ENCODE data around the gene JPH3. TPM values are rescaled to one million over a fixed set of nuclear protein-coding genes. Genes with fewer than 3 reads are reported as not detected.

JPH3 gene
- polyA plus RNA-seq, 1 experiment = not detected

DNA sequence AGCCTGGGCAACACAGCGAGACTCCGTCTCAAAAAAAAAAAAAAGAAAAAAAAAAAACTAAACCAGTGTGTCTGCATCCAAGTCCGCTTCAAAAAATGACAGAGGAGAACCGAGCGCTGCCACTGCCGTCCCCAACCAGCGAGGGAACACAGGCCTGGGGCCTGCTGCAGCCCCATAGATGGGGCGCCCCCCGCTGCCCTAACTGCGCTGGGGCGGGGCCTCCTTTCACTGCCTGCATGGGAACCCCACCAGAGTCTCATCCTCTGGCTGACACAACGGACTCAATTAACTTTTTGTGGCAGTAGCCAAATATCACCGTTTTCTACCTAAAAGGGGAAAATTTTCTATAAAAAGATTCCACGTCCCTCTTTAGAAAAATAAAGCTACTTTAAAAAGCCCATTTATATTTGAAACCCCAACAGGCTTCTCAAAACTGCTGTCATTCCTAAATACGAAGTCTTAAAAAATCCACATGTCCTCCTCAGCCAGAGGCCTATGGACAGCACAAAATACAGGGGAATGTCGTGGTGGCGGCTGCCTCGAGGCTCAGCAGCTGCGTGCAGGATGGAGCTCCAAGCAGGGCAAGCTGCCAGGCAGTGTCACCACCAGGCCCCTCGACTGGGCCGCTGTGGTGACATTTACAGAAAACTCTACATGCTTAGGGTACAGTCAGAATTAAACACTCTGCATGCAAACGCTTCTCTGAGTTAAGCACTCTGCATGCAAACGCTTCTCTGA is 133.1 kb downstream of the JPH3 start:
- Histone ChIP-seq H3K27me3 (ENCODE audit: control insufficient read depth, insufficient read depth, low read length) (no peaks in the 10 kb centered on the region), H3K36me3 (ENCODE audit: control insufficient read depth, insufficient read depth, low read length) (peaks cover 3% of the 10 kb centered on the region), H3K4me3 (ENCODE audit: low read depth, low read length) (no peak overlapping the region)
- DNase-seq (ENCODE audit: low read depth) = no peak
- ChIA-PET CTCF (interaction anchor here (0.7 to 1.5 kb wide), 3 partner anchors 12 to 33 kb away, joined by 3 read pairs; no protein-coding TSS in a partner anchor), POLR2A (no interaction called here)
- TF ChIP-seq, protein P1, sequence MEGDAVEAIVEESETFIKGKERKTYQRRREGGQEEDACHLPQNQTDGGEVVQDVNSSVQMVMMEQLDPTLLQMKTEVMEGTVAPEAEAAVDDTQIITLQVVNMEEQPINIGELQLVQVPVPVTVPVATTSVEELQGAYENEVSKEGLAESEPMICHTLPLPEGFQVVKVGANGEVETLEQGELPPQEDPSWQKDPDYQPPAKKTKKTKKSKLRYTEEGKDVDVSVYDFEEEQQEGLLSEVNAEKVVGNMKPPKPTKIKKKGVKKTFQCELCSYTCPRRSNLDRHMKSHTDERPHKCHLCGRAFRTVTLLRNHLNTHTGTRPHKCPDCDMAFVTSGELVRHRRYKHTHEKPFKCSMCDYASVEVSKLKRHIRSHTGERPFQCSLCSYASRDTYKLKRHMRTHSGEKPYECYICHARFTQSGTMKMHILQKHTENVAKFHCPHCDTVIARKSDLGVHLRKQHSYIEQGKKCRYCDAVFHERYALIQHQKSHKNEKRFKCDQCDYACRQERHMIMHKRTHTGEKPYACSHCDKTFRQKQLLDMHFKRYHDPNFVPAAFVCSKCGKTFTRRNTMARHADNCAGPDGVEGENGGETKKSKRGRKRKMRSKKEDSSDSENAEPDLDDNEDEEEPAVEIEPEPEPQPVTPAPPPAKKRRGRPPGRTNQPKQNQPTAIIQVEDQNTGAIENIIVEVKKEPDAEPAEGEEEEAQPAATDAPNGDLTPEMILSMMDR (IDR thresholded peaks at IDR 0.05; ENCODE audit: insufficient read depth, low read depth, low read length) = no peak

DNA sequence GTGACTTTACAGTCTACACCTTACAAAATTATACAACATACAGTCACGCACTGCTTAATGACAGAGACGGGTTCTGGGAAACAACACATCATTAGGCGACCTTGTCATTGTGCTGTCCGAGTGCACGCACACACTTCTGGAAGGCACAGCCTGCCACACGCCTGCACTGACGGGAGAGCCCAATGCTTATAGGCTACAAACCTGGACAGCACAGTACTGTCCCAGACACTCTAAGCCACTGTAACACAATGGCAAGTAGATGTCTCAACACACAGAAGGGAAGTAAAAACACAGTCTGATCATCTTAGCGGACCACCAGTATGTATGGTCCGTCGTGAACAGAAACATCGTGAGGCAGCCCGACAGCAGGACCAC is 133.7 kb downstream of the JPH3 start:
- POLR2A ChIA-PET = no interaction called here
- CTCF ChIA-PET = interaction anchor here (1.1 kb wide), 1 partner anchor 33 kb away, joined by 3 read pairs; no protein-coding TSS in a partner anchor
- Histone ChIP-seq H3K27me3 (ENCODE audit: control insufficient read depth, insufficient read depth, low read length) (no peaks in the 10 kb centered on the region), H3K36me3 (ENCODE audit: control insufficient read depth, insufficient read depth, low read length) (peaks cover 3% of the 10 kb centered on the region), H3K4me3 (ENCODE audit: low read depth, low read length) (no peak overlapping the region)
- DNase-seq (ENCODE audit: low read depth) = no peak
- TF ChIP-seq, protein P1 (IDR thresholded peaks at IDR 0.05; ENCODE audit: insufficient read depth, low read depth, low read length) = no peak

DNA sequence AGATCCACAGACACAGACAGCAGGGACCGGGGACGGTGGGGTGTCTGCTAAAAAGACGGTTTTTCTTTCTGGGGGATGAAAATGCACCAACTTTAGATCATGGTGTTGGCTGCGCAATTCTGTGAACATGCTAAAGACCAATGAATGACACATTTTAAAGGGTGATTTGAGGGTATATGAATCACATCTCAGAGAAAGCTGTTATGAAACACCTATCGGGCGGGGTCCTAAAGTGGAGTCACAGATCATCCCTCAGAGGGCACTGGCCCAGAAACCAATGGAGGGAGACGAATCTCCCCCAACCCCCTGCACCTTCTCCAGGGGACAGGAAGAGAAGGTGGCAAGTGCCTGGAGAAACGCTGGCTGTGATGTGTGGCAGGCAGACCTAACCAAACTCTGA is 137.5 kb downstream of the JPH3 start:
- POLR2A ChIA-PET = no interaction called here
- no peak overlapping the region for H3K4me3 ChIP-seq (ENCODE audit: low read depth, low read length)
- no peaks in the 10 kb centered on the region for H3K27me3 ChIP-seq (ENCODE audit: control insufficient read depth, insufficient read depth, low read length)
- CTCF ChIA-PET = no interaction called here
- DNase-seq (ENCODE audit: low read depth) = no peak
- peaks cover 3% of the 10 kb centered on the region for H3K36me3 ChIP-seq (ENCODE audit: control insufficient read depth, insufficient read depth, low read length)
- TF ChIP-seq, protein P1 (IDR thresholded peaks at IDR 0.05; ENCODE audit: insufficient read depth, low read depth, low read length) = no peak

DNA sequence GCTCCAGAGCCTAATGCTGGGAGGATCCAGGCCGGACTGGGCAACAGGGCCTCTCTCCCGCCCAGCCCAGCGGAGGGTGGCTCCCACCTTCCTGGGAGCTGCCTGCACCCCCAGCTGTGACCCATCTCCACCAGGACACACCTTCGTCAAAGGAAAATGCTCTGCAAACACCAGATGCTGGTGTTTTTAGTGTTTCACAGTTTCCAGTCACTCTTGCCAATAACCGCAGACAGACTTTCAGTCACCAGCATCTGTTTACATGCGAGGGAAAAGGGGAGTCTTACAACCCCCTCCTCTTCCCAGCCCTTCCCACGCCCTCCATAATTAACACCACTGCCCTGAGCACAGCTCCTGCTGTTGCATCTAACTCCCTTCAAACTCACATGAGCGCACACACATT is 138.1 kb downstream of the JPH3 start:
- TF ChIP-seq, protein P1 (IDR thresholded peaks at IDR 0.05; ENCODE audit: insufficient read depth, low read depth, low read length) = no peak
- ChIA-PET POLR2A (no interaction called here), CTCF (no interaction called here)
- no peak overlapping the region for H3K4me3 ChIP-seq (ENCODE audit: low read depth, low read length)
- H3K36me3 ChIP-seq (ENCODE audit: control insufficient read depth, insufficient read depth, low read length) = peaks cover 6% of the 10 kb centered on the region
- no peak for DNase-seq (ENCODE audit: low read depth)
- no peaks in the 10 kb centered on the region for H3K27me3 ChIP-seq (ENCODE audit: control insufficient read depth, insufficient read depth, low read length)

DNA sequence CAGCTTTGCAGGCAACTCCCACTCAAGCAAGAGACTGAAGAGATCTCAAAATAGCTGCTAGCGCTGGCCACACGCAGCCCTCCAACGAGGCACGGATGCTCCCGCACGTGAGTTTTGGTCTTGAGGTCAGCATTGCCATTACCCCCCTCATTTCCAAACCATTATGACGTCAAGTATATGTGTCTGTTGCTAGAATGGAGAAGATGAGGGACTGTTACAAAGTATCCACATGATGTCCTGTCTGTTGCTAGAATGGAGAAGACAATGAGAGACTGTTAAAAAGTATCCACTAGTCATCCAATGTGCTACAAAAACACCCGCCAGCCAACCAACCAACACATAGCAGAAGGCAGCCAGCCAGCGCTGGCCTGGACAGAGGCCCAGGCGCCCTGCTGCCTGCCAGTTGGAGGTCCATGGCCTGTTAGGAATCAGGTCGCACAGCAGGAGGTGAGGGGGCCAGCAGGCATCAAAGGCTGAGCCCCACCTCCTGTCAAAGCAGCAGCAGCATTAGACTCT is 138.7 kb downstream of the JPH3 start:
- no peaks in the 10 kb centered on the region for H3K27me3 ChIP-seq (ENCODE audit: control insufficient read depth, insufficient read depth, low read length)
- H3K36me3 ChIP-seq (ENCODE audit: control insufficient read depth, insufficient read depth, low read length) = peaks cover 7% of the 10 kb centered on the region
- H3K4me3 ChIP-seq (ENCODE audit: low read depth, low read length) = no peak overlapping the region
- ChIA-PET POLR2A (no interaction called here), CTCF (no interaction called here)
- TF ChIP-seq, protein P1 (IDR thresholded peaks at IDR 0.05; ENCODE audit: insufficient read depth, low read depth, low read length) = no peak
- no peak for DNase-seq (ENCODE audit: low read depth)

All from BJ (cell line).